Activated gamma-delta T cell treated with anti-CD3 and anti-CD28 coated beads, Interleukin-2, amount 50 U/mL, for 16 hours (primary cell): Measurements from ENCODE around the gene VRK3.
A peak's percentile ranks its signal among the peaks of the same experiment; 100 is the strongest.
"Not testable (repeated sequence)": the region's sequence is repeated elsewhere in the genome, so short reads cannot be mapped to it uniquely, and the experiment has no call there.

ENCODE experiments used
- DNase-seq: peaks from one replicate; pipeline ENCODE4 v3.0.0-alpha.2; 2020; ENCODE audit warnings: low read depth

VRK3 gene

DNA sequence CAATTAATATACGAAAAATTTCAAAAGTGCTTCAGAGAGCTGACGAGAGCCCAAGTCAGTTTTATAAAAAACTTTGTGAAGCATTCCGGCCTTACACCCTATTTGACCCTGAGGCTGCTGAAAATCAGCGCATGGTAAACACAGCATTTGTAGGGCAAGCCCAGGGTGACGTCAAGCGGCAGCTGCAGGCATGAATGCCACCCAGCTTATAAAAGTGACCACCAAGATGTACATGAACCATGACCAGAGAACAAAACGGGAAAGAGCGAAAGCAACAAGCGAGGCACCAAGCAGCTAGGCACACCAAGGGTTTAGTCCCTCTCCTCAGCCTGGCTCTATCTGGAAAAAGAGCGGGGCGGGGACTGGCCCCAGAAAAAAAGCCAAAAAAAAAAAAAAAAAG lies 70.2 kb downstream of the VRK3 start:
- no peak for DNase-seq

DNA sequence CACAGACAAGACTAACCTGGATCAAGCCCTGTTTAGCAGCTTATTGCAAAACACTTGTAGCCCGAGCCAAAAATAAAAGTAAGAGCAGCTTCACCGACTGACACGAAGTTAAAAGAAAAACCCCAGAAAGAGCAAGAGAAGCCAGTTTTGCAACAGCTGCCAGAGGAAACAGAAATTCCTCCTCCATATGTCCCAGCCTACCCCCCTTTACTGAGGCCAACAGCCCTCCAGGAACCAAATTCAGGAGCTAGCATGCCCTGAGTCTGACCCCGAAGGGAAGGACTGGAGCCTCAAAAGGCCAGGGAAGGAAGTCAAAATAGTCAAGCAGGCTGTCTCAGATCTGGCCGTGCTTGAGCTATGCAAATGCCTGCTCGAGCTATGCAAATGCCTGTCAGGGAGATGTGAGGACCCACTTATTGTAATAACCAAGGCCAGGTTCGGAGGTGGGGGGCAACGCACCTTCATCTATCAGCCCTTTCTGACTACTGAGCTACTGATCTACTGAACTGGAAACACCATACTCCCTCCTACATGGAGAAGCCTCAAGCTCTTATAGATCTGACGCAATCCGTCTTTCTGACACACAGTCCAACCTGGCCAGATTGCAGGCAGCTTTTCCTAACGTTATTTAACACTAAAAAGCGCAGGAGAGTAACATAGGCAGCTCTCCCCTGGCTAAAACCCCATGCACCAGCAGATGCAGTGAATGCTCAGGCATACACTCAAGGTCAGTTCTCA lies 70.9 kb downstream of the VRK3 start:
- DNase-seq, result no peak

DNA sequence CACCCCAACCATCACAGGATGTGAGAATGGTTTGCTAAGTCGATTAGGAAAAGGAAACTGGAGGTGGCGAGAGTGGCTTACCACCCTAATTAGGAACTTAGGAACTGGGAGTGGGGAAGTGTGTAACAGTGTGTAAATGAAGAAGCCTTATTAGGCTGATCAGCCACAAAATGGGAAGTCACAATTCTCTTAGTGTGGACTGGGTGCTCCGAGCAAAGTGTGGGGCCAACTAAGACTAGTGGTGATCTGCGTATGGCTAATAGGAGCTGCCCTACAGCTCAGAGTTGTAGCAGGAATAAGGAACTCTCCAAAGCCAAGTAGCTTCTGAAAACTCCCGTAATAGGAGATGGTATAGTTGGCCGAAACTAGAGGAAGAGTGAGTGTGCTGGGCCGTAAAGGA lies 71.8 kb downstream of the VRK3 start:
- no peak for DNase-seq

DNA sequence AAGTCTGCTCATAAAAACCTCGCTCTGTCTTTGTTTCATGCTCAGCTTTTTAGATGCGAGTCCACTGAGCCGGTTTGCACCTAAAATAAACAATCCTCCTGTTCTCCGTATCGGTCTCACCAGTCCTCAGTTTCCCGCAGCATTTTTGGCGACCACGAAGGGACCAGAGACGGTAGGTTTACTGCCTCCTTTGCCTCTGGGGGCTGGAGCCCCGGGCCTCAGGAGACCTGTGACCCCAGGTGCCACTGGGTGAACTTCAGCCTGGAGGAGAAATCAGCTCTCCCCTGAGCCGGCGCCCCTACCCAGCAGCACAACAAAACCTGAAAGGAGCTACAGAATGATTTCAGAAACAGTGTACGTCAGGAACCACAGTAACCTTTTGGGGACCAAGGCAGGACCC lies 72.3 kb downstream of the VRK3 start:
- DNase-seq, result no peak

DNA sequence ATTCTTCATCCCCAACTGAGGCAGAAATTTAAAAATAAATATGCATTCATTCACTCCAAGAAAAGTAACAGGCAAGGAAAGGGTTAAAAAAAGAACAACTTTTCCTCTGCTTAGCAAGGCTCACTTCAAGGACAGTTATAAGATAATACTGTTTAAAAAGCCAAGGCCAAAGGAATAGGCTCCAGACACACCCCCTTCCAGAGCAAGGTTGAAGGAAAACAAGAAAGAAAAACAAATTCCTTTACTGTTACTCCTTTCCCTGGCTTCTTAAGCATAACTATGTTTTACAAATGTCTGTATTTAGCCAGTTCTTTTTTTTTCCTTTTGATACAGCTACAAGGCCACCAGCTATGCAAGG lies 72.7 kb downstream of the VRK3 start:
- DNase-seq, result no peak

DNA sequence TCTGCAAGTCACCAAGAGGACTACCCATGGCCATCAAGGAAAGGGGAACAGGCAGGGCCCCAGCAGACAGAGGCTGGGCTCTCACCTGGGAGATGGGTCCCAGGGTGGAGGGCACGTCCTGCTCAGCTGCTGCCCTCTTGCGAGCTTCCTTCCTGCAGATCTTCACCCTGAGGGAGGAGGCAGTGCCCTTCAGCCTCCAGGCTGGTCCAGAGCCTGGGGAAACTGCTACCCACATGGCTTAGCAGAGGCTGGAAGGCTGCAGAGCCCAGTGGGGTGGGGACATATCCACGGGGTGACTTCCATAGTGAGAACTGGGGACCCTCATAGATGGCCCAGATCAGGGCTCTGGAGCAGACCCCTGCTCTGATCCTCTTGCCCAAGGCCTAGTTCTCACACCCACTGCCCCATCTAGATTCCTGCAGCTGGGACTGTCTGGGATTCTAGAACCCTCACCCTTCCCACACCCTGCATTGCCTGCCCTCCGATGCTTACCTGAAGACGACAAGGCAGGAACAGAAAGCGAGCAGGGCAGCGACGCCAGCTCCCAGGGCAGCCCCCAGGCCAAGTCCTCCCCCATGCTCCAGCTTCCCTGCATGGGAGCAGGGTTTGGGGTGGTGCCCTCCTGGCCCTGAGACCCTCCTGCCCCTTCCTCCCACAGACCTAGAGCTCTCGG lies 73.2 kb downstream of the VRK3 start:
- DNase-seq, result no peak

DNA sequence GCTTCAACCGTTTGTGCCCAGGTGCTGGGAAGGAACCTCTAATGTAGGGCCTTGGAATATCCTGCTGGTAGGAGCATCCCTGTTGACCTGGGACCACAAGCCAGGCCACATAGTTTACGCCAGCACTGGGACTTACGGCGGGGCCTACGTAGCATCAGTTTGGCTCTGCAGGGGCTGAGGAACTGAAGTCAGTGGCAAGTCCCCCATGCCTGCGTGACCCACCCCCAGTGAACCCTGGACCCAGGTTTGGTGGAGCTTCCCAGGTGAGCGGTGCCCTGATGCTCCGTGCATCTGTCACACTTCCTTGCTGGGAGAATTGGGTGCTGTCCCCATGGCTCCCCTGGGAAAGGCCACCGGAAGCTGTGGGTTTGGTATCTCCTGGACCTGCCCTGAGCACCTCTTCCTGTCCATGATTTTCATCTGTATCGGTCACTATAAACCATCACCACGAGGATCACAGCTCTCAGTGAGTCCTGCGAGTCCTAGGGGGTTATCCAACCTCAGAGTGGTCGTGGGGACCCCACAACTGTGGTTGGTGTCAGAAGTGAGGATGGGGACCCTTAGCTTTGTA lies 74.1 kb downstream of the VRK3 start:
- no peak for DNase-seq

DNA sequence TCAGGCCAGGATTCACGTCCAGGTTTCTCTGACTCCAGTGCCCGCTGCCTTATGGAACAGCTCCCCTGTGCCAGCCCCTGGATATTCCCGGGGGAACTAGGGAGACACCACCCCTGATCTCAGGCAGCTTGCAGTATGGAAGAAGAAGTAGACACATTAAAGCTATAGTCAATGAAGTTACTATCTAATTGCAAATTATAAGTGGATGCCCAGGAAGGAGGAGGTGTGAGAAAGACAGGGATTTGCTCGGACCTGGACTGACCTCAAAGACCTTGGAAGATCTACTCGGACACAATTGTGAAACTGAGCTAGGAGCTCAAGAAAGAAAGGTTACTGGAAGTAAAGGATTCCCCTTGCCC lies 74.6 kb downstream of the VRK3 start:
- no peak for DNase-seq

DNA sequence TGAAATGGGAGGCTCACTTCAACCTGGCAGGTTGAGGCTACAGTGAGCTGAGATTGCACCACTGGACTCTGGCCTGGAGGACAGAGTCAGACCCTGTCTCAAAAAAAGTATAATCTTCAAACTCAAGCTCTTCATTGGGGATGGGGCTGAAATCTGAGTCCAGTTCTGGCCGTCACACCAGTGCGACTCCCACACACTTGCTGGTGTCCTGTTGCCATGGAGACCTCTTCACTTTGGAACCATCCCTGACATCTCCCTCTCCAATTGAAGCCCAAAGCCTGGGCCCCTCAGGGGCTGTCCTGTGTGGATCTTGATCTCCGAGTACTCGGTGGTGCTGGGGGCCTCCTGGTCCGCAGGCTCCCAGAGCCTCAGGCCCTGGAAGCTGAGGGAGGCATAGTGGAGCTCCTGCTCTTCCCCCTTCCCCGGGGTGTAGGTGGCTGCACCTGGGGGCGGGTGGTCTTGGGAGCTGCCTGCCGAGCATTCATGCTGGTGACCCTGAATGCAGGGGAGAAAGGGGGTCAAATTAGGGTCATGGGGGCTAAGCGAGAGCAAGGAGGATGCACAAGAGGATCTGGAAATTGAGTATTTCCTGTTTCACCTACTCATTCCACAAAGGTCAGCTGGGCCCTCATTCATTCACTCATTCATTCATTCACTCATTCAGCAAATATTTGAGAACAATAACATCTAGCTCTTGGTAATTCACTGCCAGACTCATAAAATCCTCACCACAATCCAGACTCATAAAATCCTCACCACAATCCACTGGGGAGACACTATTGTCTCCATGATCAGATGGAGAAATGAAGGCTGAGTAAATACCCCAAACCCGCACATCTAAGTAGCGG lies 75.2 kb downstream of the VRK3 start:
- DNase-seq, result no peak

DNA sequence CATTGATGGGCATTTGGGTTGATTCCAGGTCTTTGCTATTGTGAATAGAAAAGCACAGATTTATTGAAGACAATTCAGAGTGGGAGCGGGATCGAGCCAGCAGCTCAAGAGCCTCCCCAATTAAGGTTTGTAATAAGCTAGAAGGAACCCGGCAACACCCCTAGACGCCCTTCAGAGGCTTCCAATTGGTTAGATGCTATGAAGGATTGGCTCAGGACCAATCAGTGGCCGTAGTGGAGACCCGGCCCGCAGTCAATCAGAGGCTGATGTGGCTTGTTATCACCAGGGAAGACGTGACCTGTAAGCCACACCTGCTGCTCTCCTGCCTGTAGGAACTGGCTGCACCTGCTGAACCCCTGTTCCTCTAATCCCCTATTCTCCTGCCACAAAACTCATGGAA lies 78.8 kb downstream of the VRK3 start:
- no peak for DNase-seq

DNA sequence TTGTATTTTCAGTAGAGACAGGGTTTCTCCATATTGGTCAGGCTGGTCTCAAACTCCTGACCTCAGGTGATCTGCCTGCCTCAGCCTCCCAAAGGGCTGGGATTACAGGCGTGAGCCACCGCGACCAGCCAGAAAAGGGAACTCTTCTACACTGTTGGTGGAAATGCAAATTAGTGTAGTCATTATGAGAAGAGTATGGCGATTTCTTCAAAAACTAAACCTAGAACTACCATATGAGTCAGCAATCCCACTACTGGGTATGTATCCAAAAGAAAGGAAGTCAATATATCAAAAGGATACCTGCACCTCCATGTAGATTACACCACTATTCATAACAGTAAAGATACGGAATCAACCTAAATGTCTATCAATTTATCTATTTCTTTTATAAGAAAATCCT lies 80.6 kb downstream of the VRK3 start:
- not testable (repeated sequence) for DNase-seq

DNA sequence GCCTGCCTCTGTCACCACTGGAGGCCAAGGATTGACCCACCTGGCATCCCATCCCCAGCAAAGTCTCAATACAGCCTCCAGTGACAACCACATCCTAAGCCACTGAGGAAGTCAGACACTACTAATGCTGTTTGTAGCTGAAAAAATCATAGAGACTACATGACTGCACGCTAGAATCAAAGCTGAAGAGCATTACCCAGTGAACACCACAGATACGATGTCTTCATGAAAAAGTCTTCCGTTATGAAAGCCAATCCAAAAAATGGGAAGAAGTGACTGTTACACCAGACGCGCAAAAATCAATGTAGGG lies 84.7 kb downstream of the VRK3 start:
- DNase-seq, result no peak

DNA sequence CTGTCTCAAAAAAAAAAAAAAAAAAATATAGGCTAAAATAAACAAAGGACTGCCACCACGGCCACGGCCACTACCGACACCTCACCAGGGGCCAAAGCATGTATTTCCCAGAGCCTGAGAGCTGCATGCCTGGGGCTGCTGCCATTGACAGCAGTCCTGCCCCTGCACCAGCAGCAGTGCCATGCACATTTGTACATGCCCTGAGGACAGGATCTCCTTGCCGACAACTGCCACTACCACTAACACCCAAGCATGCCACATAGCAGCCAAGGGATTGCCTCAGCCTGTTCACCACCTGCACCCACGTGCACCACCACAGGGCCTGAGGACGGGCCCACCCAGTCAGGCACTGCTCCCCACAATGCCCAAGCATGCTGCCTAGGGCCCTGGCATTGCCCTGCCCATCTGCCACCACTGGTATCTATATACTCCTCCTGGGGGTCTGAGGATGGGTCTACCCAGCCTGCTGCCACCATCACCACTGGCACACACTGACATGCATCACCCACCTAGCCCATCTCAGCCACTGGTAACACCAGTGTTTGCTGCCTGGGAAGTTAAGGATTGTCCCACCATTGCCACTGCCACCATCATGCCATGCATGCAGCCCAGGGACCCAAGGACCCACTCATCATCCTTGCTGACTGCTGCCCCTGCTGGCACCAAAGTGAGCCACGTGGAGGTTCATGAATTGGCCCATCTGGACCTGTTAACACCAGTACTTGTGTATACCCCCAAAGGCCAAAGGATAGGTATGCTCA lies 85.3 kb downstream of the VRK3 start:
- no peak for DNase-seq

DNA sequence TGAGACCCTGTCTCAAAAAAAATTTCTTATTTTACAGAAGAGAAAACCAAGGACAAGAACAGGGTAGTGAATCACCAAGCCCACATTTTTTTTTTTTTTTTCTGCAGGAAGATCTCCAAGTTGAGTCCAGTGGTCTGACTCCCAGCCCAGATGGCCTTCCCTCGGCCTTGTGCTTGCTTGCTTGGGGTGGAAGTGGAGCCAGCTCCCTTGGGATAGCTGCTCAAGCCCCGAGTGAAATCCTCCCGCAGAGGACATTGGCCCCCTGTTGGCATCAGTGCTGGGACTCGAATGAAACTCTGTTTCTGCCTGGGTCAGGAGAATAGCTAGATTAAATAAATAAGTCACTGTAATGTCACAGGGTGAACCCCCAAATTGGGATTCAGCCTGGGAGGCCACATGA lies 86.5 kb downstream of the VRK3 start:
- no peak for DNase-seq

DNA sequence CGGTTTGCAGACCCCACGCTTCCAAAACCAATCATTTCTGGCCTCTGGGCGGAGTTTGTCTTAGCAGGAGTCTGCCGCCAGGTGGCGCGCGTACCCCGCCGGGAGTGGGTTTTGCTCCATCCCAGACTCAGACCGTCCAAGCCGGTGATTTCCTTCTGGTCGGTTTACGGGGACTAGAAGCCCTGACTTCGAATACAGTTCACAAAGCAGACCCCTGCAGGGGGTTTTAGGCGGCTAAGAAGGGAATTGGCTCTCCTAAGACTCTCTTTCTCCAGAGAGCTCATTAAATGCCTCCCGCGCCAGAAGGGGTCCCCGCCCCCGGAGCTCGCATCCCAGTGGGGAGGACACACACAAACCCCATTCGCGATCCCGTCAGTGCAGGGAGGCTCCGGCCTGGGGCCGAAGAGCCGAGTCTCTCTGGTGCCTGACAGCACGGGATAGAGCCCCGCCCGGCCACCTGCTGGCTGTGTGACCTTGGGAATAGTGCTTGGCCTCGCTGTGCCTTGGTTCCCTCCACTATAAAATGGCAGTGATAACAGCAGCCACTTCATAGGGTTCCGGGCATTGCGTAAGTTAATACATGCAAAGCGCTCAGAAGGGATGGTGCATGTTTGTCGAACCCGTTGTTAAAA lies 87.3 kb downstream of the VRK3 start:
- DNase-seq, result peak; percentile 71

DNA sequence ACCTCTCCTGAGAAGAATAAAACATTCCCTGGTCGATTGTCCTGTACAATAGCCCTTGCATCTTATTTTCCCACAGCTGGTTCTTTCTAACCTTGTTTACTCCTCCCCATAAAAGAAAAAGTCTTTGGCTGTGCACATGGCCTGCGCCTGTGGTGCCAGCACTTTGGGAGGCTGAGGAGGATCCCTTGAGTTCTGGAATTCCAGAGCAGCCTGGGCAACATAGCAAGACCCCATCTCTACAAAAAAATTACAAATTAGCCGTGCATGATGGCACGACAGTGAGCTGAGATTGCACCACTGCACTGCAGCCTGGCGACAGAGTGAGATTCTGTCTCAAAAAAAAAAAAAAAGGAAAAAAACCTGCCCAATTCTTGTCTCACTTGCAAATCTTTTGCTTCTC lies 88.6 kb downstream of the VRK3 start:
- DNase-seq, result no peak

DNA sequence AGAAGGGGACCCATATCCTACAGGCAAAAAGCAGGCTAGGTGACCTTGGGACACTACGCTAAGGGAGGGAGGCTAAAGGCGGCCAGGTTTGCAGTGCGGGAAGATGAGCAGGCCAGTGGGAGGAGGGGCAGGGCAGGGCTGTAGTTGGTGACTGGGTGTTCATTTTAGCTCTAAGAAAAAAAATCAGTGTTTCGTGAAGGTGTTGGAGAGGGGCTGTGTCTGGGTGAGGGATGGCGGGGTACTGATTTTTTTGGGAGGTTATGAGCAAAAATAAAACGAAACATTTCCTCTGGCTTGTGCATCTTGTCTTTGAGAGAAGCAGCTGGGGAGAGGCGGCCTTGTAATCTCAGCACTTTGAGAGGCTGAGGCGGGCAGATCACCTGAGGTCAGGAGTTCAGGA lies 91.5 kb downstream of the VRK3 start:
- DNase-seq, result no peak

DNA sequence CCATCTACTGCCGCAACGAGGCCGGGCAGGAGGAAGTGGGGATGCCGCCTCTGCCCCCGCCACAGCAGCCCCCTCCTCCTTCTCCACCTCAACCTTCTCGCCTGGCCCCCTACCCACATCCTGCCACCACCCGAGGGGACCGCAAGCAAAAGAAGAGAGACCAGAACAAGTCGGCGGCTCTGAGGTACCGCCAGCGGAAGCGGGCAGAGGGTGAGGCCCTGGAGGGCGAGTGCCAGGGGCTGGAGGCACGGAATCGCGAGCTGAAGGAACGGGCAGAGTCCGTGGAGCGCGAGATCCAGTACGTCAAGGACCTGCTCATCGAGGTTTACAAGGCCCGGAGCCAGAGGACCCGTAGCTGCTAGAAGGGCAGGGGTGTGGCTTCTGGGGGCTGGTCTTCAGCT lies 92.4 kb downstream of the VRK3 start:
- DNase-seq, result peak; percentile 24

DNA sequence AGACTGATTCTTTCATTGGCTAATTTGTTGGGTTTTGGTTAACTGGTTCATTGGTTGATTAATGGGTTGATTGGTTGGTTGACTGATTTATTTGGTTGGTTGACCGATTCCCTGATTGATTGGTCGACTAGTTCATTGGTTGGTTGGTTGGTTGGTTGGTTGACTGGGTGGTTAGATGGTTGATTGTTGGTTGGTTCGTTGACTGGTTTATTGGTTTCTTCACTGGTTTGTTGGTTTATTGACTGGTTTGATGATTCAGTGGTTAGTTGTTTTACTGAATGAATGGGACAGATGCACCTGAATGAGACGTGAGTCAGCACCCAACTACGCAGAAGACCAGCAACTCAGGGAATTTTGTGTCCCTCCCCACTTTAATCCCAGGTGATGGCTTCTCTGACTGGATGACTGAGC lies 93.1 kb downstream of the VRK3 start:
- no peak for DNase-seq

DNA sequence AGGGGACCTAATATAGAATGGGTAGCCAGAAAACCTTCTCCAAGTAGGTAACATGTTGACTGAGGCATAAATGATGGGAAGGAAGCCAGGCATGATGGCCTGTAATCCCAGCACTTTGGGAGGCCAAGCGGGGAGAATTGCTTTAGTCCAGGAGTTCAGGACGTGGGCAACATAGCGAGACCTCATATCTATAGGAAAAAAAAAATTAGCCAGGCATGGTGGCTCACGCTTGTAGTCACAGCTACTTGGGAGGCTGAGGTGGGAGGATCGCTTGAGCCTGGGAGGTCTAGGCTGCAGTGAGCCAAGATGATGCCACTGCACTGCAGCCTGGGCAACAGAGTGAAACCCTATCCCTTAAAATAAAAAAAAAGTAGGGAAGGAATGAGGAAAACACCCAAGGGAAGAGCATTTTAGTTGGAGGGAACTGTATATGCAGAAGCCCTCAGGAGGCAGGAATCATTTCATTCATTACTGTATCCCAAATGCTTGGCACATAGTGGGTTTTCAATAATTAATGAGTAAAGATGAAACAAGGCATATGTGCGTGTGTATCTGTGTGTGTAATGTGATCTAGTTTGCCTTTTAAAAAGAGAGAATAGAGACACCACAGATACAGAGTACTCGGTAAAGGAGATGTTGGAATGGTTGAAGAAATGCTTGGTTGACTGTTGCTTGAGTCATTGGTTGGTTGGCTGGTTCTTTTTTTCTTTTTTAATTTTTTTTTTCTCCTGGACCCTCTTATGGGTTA lies 93.7 kb downstream of the VRK3 start:
- no peak for DNase-seq

DNA sequence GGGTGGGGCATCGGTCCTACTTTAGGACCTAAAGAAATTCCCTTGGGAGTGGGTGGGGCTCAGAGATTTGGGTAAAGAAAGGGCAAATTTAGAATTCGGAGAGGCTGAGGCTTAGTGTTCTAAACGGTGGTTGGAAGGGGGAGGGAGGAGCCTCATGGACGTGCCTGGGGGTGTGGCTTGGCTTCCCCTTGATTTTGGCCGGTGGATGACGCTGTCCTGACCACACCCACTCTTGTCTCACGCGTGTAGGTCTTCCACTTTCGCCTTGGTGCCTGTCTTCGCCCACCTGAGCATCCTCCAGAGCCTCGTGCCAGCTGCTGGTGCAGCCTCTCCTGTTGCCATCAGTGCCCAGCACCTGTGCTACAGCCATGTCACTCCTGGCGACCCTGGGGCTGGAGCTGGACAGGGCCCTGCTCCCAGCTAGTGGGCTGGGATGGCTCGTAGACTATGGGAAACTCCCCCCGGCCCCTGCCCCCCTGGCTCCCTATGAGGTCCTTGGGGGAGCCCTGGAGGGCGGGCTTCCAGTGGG lies 94.6 kb downstream of the VRK3 start:
- no peak for DNase-seq
